Activated CD4-positive, alpha-beta T cell treated with anti-CD3 and anti-CD28 coated beads, Interleukin-10, Interleukin-2, amounts not matched to agents 100 ng/mL and 50 ng/mL, durations not matched to agents 16 hours and 8 hours (primary cell): ENCODE measurements around the gene CHAD.
"Not testable (repeated sequence)": the region's sequence is repeated elsewhere in the genome, so short reads cannot be mapped to it uniquely, and the experiment has no call there.

Source experiments
- DNase-seq: peaks from one replicate; pipeline ENCODE4 v3.0.0-alpha.2; 2020

CHAD gene

DNA sequence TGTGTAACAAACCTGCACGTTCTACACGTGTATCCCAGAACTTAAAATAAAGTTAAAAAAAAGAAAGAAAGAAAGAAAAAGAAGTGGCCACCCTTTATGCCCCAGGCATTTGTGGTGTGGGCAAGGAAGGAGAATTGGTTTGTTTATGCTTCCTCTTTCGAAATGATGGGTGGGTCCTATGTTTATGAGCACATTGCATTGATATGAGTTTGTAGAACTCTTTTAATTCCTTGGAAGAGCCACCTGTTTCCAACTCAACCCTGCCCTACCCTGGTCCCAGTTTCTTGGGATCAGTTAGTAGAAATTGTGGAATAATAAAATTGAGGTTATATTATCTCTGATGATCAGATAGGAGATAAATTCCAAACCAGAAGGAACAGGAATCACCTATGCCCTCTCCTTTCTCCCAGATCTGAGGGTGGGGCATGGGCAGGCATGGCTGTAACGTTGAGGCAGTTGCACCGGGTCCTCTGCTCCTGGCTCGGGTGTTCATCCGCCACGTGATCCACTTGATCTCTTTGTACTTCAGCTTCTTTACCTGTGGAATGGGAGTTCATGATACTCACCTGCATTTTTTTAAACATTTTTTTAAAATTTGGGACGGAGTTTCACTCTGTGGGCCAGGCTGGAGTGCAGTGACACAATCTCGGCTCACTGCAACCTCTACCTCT is 15.9 kb downstream of the CHAD start:
- no peak for DNase-seq

DNA sequence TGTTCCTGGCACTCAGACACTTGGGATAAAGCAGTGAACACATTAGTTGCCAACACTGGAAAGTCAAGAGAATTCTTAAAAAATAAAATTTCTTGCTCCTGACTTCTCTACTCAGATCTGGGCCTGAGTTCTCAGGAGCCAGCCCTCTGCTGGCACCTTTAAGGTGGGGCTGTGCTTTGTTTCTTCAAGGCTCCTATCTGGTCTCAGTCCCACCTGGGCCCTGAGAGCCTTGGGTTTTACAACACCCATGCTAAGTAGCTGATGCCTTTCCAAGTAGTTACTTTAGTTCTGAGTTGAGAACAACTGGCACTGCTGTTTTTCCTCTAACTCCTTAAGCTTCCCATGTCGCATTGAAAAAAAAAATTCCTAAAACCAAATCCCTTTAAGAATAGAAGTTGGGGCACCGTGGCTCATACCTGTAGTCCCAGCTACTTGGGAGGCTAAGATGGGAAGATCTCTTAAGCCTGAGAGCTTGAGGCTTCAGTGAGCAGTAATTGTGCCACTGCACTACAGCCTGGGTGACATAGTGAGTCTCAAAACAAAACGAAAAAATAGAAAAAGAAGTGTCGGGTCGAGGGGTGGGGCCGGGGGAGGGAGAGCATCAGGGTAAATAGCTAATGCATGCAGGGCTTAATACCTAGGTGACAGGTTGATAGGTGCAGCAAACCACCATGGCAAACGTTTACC is 16.6 kb downstream of the CHAD start:
- no peak for DNase-seq

DNA sequence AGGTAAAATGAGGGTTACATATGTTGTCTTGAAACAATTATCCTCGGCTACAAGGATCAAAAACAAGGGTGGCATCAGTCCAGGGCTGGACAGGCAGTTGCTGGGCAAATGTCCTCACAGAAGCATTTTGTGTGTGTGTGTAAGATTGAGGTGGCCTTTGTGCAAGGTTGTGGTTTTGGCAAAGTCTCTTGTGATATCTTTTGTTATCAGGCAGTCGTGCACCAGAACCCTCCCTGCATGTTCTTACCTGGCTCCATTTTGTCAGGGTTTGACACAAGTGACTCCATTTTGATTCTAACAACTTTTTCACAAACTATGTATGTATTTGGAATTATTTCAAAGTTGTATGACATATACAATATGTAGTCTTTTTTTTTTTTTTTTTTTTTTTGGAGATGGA is 20.0 kb downstream of the CHAD start:
- DNase-seq, result no peak

DNA sequence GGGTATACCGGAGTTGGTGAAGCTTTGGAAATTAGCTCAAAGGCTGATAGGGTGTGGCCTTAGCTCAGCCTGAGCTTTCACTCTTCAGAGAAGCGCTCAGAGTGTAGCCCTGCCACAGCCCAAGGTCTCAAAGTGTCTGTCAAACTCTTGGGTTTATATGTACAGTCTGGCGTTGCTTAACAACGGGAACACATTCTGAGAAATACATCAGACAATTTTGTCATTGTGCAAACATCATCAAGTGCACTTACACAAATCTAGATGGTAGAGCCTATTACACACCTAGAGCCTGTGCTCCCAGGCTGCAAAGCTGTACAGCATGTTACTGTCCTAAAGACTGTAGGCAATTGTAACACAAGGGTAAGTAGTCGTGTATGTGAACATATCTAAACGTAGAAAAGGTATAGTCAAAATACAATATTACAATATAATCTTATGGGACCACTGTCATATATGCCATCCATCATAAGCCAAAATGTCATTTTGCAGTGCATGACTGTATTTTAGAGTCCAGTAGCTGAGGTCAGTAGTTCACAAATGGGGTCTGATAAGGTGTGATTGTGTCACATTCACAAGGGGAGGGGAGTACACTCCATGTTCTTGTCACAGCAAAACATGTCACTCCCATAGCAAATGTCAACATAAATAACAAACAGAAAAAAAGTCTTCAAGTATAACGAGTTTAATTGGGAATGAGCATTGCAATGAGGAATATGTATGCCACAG is 20.6 kb downstream of the CHAD start:
- DNase-seq, result no peak

DNA sequence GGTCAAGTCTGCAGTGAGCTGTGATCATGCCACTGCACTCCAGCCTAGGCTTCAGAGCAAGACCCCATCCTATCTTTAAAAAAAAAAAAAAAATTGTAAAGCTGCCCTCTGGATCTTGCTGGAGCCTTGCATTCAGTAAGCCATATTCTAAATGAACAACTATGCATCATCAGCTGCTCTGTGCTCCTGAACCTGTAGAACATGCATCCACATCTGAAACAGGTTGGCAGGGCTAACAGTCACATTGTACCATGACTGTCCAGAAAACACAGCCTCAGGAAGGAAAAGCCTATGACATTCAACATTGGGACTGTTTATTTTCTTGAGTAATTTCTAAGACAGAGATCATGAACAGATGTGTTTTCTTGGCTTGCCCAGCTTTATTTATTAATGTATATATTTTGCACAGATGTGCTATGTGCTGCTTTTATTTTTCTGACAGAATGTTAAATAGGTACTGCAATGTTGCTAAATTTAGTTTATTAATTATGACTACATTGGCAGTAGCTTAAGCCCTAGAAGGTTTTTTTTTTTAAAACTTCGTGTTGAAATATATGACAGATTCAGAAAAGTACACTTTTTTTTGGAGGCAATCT is 22.9 kb downstream of the CHAD start:
- DNase-seq, result no peak

DNA sequence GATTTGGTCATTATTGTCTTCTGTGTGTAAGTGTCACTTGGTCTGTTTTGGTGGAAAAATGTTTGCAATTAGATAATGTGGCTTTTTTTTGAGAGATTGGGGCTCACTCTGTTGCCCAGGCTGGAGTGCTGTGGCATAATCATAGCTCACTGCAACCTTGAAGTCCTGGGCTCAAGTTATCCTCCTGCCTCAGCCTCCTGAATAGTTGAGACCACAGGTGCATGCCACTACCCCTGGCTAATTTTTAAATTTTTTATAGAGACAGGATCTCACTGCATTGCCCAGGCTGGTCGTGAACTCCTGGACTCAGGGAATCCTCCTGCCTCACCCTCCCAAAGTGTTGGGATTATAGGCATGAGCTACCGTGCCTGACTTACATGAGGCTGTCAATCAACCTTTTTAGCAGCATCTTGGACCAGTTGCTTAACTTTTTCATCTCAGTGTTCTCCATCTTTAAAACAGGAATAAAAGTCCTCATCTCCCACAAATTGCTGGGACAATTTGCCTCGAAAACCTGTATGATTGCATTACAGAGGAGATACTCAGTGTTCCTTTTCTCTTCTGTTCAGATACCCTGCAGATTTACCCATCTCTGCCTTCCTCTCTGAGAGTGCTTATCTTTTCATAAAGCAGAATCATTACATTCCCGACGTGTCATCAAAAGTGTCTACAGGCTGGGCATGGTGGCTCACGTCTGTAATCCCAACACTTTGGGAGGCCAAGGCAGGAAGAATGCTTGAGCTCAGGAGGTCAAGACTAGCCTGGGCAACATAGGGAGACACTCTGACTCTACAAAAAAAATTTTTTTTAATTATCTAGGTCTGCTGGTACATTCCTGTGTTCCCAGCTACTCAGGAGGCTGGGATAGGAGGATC is 23.6 kb downstream of the CHAD start:
- no peak for DNase-seq

DNA sequence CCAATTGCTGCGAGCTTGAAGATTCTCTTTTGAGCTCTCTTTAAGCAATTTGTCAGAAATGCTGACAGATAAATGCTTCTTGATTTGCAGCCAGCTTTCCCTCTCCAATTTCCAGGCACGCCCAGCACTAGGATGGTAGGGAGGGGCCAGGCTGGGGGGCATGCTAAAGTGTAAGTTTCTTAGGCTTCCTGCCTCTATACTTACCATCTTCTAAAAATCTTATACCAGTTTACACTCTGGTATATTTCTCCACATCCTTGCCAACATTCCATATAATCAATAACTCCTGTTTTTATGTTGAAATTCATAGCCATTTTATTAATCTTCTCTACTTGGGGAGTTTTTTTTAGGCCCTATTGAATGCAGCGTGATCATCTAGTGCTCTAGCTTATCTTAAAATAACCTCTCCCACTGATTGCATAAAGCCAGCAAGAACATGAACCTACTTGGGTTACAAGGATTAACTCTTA is 25.1 kb downstream of the CHAD start:
- DNase-seq, result no peak

DNA sequence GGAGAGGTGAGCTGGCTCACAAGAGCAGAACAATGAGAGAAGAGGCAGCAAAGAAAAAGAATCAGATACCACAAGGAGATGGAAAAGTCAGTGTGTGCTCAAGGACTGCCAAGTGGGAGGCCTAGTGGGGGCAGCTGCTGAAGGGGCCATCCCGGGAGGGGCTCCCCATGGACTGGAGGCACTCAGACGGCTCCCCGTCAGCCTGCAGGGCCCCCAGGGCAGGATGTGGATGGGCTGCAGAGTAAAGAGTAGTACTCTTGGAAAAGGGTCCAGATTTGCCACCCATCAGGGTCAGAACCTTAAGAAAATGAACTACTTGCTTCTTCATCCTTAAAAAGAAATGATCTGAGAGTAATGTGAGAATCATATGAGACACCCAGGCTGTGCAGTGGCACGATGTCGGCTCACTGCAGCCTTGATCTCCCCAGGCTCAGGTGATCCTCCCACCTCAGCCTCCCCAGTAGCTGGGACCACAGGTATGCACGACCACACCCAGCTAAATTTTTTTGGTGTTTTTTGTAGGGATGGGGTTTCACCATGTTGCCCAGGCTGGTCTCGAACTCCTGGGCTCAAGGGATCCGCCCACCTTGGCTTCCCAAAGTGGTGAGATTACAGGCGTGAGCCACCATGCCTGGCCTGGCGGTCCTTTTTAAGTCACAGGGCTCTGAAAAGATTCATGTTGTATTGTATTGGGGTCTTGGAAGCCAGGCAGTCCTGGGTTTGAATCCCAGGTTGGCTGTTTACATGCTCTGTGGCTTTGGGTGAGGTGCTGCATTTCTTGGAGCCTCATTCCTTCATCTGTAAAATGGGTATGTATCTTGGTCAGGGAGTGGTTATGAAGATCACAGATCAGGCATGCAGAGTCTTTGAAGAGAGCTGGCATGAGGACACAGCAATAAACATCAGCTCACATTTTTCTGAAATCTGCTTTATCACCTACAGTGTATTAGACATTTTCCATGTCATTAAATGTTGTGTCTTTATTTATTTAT is 27.5 kb downstream of the CHAD start:
- DNase-seq, result no peak

DNA sequence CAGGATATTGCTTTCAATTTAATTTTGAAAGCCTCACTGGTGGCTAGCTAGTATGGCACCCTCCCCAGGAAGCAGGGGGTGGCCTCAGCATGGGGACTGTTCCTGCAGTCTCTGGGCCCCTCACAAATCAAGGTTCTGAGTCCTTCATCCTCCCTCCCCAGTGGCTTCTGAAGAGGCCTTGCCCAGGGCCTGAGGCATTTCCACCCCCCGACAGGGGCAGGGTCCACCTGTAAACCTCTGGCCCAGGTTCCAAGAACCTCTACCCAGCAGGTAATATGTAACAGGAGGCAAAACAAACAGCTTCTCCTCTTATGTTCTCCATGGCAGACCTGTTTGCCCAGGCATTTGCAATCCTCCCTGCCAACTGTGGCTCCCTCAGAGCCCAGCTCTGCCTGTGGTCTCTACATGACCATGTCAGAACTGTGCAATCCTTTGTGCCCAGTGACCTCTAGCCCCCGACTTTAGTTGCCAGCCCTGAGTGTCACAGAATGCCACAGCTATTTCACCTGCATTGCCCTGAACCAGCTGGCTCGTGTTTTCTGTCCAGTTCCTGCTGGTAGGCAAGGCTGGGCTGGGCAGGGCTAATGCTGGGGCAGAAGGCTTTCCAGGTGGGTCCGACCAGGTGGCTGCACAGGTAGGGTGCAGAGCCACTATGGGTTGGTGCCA is 28.4 kb downstream of the CHAD start:
- DNase-seq, result no peak

DNA sequence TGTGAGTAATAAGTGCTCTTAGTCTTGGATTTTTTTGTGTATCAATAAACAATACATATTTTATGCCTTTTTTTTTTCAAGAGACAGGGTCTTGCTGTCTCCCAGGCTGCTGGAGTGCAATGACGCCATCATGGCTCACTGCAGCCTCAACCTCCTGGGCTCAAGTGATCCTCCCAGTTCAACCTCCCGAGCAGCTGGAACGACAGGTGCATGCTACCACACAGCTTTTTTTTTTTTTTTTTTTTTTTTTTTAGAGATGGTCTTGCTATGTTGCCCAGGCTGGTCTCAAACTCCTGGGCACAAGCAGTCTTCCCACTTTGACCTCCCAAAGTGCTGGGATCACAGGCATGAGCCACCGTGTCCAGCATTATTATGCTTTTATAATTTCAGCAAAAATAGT is 29.7 kb downstream of the CHAD start:
- DNase-seq, result no peak

DNA sequence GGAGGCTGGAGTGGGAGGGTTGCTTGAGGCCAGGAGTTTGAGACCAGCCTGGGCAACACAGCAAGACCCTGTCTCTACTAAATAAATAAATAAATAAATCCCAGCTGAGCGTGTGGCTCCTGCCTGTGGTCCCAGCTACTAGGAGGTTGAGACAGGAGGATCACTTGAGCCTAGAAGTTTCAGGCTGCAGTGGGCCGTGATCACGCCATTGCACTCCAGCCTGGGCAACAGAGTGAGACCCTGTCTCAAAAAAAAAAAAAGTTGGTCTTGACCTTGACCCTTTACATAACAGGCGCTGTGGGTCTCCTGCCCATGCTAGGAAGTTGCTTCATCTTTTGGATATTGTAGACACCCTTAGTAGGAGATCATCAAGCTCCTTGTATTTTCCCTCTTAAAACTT is 31.3 kb downstream of the CHAD start:
- DNase-seq, result no peak

DNA sequence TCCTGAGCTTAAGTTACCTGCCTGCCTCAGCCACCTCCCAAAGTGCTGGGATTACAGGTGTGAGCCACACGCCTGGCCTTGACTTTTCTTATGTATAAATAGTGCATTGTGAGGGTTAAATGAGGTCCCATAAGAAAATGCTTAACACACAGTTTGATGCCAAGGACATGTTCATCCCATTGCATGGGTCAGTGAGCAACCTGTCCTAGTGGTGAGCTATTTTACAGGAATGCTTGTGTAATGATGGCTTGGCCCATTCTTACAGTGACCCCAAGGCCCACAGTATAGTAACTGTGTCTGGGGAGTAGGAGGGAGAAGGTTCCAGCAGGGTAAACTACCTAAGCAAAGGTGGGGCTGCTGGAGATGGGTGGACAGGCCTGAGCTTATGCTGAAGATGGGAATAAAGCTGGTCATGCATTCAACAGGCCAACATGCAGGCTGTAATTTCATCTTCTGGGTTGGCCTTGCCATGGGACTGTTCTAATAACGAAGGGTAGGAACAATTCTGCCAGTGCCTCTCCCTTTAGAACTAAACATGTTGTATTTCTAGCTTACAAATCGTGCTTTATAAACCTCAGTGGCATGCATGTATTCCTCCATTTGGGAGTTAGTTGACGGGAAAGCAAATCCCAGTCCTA is 36.4 kb downstream of the CHAD start:
- no peak for DNase-seq

DNA sequence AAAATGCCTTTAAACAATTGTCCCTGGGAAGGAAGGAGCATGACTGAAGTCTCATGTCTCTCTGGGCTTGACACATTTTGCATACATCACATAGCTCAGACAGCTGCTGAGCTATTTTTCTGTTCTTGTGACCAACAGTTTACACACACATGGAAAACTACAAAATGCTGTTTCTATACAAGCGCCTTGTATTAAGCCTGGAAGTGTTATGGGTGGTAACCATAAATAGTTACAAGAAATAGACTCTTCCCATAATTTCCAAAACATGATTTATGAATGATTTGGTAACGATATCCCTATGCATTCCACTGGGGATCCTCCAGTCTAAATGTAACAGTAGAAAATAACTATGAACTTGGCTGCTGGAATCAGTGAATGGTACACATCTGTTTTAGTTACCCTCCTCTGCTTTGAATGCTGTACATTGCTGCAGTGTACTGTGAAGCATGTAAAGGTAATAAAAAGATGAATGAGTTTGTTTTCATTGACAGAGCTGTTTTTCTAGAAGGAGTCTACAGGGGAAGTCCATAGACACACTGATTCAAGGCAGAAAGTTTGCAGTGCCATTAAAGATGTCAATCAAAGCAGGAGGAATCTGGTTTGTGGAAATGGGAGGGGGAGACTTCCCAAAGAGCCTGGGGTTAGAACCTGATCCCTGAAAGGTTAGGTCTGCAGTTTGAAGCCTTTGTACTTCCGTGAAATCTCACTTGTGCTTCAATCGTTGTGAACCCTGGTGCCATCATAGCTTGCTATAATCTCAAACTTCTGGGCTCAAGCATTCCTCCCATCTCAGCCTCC is 37.7 kb downstream of the CHAD start:
- no peak for DNase-seq

DNA sequence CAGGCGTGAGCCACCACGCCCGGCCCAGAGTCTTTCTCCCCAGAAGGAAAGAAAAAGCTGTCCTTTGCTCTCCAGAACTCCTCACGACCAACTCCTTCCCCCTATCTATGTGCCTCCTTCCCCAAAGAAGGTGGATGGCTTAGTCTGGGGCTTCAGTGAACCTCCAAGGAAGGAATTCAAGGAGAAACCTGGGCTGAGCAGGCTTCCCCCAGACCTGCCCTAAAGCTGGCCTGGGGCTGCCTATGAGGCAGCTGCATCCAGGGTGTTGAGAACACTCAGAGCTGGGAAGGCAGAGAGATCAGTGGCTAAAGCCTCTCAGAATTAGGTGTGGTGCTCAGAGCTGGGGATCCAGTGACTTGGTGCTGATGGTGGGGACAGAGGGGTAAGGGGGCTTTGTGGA is 38.9 kb downstream of the CHAD start:
- DNase-seq, result no peak

DNA sequence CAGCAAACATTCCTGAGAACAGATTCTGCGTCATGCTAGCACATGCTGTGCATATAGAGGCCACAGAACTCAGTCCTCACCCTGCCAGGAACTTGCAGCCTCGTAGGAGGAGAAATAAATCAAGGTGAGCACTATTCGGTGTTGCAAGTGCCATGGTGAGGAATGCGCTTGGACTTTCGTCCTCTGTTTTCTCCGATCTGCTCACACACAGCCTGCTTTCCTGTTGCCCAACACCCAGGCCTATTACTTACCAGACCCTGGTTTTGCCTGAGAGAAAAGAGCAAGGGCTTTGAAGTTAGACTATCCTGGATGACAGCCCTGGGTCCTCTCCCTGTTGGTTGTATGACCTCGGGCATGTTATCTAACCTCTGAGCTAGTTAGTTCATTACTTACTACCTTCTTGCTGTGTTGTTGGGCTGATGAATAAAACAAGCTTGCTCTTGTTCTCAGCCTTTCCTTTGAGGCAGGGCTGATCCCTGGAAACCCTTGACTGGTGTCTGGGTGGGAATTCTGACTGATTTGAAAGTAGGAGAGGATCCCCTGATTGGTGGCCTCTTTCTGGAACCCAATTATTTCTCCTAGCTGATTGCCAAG is 39.8 kb downstream of the CHAD start:
- DNase-seq, result no peak

DNA sequence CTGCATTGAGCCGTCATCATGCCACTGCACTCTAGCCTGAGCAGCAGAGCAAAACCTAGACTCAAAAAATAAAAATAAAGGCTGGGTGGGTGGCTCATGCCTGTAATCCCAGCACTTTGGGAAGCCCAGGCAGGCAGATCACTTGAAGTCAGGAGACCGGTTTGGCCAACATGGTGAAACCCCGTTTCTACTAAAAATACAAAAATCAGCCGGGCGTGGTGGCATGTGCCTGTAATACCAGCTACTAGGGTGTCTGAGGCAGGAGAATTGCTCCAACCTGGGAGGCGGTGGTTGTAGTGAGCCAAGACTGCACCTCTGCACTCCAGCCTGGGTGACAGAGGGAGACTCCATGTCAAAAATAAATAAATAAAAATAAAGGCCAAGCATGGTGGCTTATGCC is 40.6 kb downstream of the CHAD start:
- not testable (repeated sequence) for DNase-seq

DNA sequence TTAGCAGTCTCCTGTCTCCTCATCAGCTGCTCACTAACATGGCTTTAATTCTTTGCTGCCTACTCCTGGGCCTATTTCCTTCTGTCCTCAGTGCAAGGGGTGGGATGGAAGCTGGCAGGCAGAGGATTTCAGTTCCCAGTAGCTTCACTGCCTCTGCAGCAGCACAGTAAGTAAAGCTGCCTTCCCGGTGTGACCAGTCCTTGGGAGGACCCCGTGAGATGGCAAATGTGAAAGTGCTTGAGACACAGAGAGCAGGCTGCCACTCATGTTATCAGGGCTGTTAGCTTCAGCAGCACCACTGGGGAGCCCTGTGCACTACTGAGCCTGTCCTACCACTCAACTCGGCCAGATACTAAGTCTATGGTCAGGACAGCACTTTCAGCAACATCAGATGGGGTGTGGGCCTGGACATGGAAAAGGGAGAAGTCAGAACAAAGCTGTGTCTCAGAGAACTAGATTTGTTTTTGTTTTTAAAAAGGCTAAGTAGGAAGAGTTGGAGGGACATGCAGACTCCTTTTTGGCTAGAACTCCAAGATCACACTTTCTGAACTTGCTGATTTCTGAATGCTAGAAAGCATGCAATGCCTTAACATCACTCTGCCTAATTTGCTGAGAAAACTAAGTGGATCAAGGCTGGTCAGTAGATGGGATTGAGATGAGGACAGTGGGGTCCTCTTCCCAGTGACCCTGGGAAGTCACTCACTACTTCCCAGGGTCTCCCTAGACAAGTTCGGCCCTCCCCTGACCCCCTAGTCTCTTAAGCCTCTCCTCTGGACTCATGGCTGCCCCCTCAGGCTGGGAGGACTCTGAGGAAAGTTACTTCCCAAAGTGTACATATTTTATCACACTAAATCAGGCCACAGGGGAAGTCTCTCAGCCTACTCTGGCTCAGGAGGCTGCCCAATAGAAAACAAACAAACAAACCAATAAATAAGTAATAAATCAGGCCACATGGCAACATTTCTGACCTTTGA is 41.6 kb downstream of the CHAD start:
- peak; percentile 44 for DNase-seq

DNA sequence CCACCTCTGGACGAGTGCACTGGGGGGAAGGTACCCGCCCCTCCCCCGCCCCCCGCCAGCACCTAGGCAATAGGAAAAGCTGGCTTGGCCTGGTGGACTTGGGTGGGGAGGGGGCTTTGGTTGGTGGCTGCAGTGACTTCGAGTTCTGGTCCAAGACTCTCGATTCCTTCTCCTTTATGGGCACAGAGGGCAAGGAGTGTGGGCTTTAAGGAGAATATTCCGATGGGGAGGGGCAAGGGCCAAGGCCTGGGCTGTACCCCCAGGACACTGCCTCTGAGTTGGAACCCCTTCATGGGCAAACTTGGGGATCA is 42.3 kb downstream of the CHAD start:
- no peak for DNase-seq
